Measurements from ENCODE around the gene SPATA4. TPM values are rescaled to one million over a fixed set of nuclear protein-coding genes. Genes with fewer than 3 reads are reported as not detected.

The SPATA4 gene
- total RNA-seq, 1 donor from 2014 or later: 0.44 TPM

DNA sequence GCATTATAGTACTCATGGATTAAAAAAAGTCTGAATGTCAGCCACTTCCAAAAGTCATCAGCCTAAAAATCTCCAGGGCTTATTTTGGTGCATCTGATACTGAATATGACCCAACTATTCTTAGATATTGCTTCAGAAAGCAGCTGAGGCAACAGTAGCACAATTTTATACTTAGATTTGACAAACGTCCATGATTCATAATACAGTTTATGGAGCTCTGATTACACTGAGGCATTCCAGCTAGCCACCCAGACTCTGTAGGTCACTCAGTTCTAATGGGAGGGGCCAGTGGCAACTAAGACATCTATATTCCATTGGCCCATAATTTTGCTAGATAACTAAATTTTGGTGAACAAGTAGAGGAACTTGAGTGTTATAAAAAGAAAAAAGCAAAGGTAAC, 10.3 kb downstream of the SPATA4 start:
- Mint-ChIP-seq H3K4me3 (no peak overlapping the region), H3K4me1 (no peaks in the 10 kb centered on the region), H3K27me3 (ENCODE audit: low read depth) (no peaks in the 10 kb centered on the region), H3K9me3 (no peaks in the 10 kb centered on the region), H3K36me3 (ENCODE audit: low read depth) (no peaks in the 10 kb centered on the region), H3K27ac (ENCODE audit: unreplicated experiment) (no peak overlapping the region)
- TF ChIP-seq, protein P1, sequence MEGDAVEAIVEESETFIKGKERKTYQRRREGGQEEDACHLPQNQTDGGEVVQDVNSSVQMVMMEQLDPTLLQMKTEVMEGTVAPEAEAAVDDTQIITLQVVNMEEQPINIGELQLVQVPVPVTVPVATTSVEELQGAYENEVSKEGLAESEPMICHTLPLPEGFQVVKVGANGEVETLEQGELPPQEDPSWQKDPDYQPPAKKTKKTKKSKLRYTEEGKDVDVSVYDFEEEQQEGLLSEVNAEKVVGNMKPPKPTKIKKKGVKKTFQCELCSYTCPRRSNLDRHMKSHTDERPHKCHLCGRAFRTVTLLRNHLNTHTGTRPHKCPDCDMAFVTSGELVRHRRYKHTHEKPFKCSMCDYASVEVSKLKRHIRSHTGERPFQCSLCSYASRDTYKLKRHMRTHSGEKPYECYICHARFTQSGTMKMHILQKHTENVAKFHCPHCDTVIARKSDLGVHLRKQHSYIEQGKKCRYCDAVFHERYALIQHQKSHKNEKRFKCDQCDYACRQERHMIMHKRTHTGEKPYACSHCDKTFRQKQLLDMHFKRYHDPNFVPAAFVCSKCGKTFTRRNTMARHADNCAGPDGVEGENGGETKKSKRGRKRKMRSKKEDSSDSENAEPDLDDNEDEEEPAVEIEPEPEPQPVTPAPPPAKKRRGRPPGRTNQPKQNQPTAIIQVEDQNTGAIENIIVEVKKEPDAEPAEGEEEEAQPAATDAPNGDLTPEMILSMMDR (conservative IDR thresholded peaks at IDR 0.05): no peak
- DNase-seq (ENCODE audit: low read depth, low spot score): no peak

DNA sequence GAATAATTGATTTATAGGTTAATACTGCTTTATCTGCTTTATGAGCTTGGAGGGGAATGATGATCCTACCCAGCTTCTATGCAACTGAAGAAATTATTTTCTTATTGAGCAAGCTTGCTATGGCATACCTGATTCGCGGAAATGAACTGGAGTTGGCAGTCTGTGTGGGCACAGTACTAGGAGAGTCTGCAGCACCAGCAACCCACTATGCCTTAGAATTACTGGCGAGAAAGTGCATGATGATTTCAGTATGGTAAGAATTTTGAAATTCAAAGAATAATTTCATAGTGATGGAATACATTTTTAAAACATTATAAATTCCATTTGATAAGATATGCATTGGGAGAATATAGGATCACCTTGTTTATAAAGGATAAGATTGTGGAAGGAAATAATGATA, 32.3 kb downstream of the SPATA4 start:
- TF ChIP-seq, protein P1 (conservative IDR thresholded peaks at IDR 0.05): no peak
- Mint-ChIP-seq H3K9me3 (no peaks in the 10 kb centered on the region), H3K27me3 (ENCODE audit: low read depth) (no peaks in the 10 kb centered on the region), H3K27ac (ENCODE audit: unreplicated experiment) (no peak overlapping the region), H3K36me3 (ENCODE audit: low read depth) (peaks cover 3% of the 10 kb centered on the region), H3K4me1 (no peaks in the 10 kb centered on the region), H3K4me3 (no peak overlapping the region)
- DNase-seq (ENCODE audit: low read depth, low spot score): no peak

DNA sequence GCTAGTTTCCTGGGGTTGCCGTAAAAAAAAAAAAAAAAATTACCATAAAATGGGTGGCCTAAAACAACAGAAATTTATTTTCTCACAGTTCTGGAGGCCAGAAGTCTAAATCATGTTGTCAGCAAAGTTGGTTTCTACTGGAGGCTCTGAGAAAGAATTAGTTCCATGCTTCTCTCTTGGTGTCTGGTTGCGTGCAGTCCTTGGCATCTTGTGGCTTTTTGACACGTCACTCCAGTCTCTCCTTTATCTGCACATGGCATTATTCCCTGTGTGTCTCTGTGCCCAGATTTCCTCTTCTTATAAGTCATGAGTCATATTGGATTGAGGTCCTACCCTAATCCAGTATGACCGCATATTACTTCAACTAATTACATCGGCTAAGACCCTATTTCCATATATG, 38.7 kb downstream of the SPATA4 start:
- Mint-ChIP-seq H3K9me3 (no peaks in the 10 kb centered on the region), H3K27ac (ENCODE audit: unreplicated experiment) (no peak overlapping the region), H3K36me3 (ENCODE audit: low read depth) (no peaks in the 10 kb centered on the region), H3K27me3 (ENCODE audit: low read depth) (no peaks in the 10 kb centered on the region), H3K4me1 (no peaks in the 10 kb centered on the region), H3K4me3 (no peak overlapping the region)
- DNase-seq (ENCODE audit: low read depth, low spot score): no peak
- TF ChIP-seq, protein P1 (conservative IDR thresholded peaks at IDR 0.05): no peak

DNA sequence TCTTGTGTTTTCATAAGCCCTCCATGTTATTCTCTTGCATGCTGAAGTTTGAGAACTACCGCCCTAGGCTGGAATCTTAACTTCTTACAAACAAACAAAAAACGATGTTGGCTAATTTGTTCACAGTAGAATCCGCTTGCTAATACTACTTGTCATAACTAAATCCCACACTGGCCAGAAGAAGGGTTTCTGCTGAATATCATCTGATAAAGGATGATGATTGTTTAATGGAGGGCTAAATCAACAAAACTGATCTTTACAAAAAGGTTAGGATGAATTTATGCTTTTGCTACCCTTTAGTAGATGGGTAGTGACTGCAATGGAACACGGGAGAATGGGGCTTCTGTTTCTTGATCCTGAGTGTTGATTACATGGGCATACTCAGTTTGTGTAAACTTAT, 42.3 kb downstream of the SPATA4 start:
- H3K36me3 Mint-ChIP-seq (ENCODE audit: low read depth): peaks cover 4% of the 10 kb centered on the region
- no peaks in the 10 kb centered on the region for H3K27me3 Mint-ChIP-seq (ENCODE audit: low read depth)
- TF ChIP-seq, protein P1 (conservative IDR thresholded peaks at IDR 0.05): no peak
- no peak for DNase-seq (ENCODE audit: low read depth, low spot score)
- H3K27ac Mint-ChIP-seq (ENCODE audit: unreplicated experiment): no peak overlapping the region
- no peaks in the 10 kb centered on the region for H3K4me1 Mint-ChIP-seq
- no peaks in the 10 kb centered on the region for H3K9me3 Mint-ChIP-seq
- H3K4me3 Mint-ChIP-seq: no peak overlapping the region

DNA sequence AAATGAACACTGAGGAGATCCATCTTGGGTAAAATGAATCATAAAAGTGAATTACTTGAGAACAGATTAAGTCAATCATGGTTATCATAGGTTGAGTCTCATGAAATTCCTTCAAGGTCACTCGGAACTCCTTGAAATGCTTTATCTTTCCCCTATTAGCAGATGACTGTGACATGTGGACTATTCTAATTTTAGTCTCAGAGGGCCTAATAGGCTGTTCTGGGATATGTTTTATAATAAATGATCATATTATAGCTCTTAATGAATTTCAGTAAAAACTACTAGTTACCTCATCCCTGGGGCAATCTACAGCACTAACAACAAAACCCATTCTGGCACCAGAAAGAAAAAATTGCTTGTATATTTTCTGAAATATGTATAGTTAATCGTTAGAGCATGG, 44.7 kb downstream of the SPATA4 start:
- H3K4me1 Mint-ChIP-seq: no peaks in the 10 kb centered on the region
- no peak overlapping the region for H3K4me3 Mint-ChIP-seq
- no peaks in the 10 kb centered on the region for H3K27me3 Mint-ChIP-seq (ENCODE audit: low read depth)
- no peaks in the 10 kb centered on the region for H3K9me3 Mint-ChIP-seq
- peaks cover 4% of the 10 kb centered on the region for H3K36me3 Mint-ChIP-seq (ENCODE audit: low read depth)
- H3K27ac Mint-ChIP-seq (ENCODE audit: unreplicated experiment): no peak overlapping the region
- TF ChIP-seq, protein P1 (conservative IDR thresholded peaks at IDR 0.05): no peak
- no peak for DNase-seq (ENCODE audit: low read depth, low spot score)

DNA sequence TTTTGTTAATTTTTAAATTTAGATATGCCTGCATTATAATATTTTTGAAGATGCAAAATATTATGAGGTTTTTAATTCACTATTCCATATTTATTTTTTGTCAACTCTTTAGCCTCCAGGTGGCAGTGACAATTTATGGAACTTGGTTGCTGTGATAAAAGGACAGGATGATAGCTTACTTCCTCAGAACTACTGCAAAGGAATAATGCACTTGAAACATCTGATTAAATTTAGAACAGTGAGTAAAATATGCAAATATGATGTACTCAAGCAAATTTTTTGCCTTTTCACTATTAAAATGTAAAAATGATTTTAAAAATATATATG, 45.1 kb downstream of the SPATA4 start:
- no peaks in the 10 kb centered on the region for H3K9me3 Mint-ChIP-seq
- no peaks in the 10 kb centered on the region for H3K4me1 Mint-ChIP-seq
- H3K27ac Mint-ChIP-seq (ENCODE audit: unreplicated experiment): no peak overlapping the region
- peaks cover 4% of the 10 kb centered on the region for H3K36me3 Mint-ChIP-seq (ENCODE audit: low read depth)
- TF ChIP-seq, protein P1 (conservative IDR thresholded peaks at IDR 0.05): peak; percentile 56
- no peak overlapping the region for H3K4me3 Mint-ChIP-seq
- H3K27me3 Mint-ChIP-seq (ENCODE audit: low read depth): no peaks in the 10 kb centered on the region
- no peak for DNase-seq (ENCODE audit: low read depth, low spot score)

Measured in neural crest cell (in vitro differentiated cells).